ENCODE measurements around the gene TMX1.
"Not testable (repeated sequence)": the region's sequence is repeated elsewhere in the genome, so short reads cannot be mapped to it uniquely, and the experiment has no call there.

TMX1 gene

GRCh38 chr14:51239813-51240803 is at the start of gene TMX1:
TSS of gene TMX1 (plus strand) at chr14:51240247. CDS start at chr14:51240293, 46 bp downstream.
- ATAC-seq (peak; percentile 93), DNase-seq (peak; percentile 87 to 91)
- H3K9me3 Mint-ChIP-seq: no peaks in the 10 kb centered on the region
- no peak within 1 kb of the TSS for H3K27ac Mint-ChIP-seq
- no peak within 1 kb of the TSS for H3K4me3 Mint-ChIP-seq
- H3K27me3 Mint-ChIP-seq: no peaks in the 10 kb centered on the region
- H3K4me1 Mint-ChIP-seq: peaks cover 29% of the 10 kb centered on the region

GRCh38 chr14:51201890-51202289 is 38.2 kb upstream of the TMX1 start:
- peaks cover 47% of the 10 kb centered on the region for H3K27me3 Mint-ChIP-seq
- ATAC-seq: no peak
- peaks cover 8 to 11% of the 10 kb centered on the region in 2 donors for H3K9me3 Mint-ChIP-seq
- H3K4me1 Mint-ChIP-seq: no peaks in the 10 kb centered on the region
- H3K27ac Mint-ChIP-seq: no peak overlapping the region
- no peak overlapping the region for H3K4me3 Mint-ChIP-seq
- no peak for DNase-seq

- peak; percentile 37 for ATAC-seq
- Mint-ChIP-seq H3K4me1 (no peaks in the 10 kb centered on the region), H3K27me3 (peaks cover 50% of the 10 kb centered on the region), H3K27ac (no peak overlapping the region), H3K9me3 (peaks cover 8 to 11% of the 10 kb centered on the region in 2 donors), H3K4me3 (no peak overlapping the region)
- no peak for DNase-seq
Observed at GRCh38 chr14:51202914-51203665, 37.0 kb upstream of the TMX1 start.

- Mint-ChIP-seq H3K27ac (no peak overlapping the region), H3K4me1 (no peaks in the 10 kb centered on the region), H3K9me3 (peaks cover 8 to 11% of the 10 kb centered on the region in 2 donors), H3K4me3 (no peak overlapping the region), H3K27me3 (peaks cover 55% of the 10 kb centered on the region)
- ATAC-seq (no peak), DNase-seq (no peak)
Observed at GRCh38 chr14:51203881-51204280, 36.2 kb upstream of the TMX1 start.

- H3K27me3 Mint-ChIP-seq: peaks cover 54% of the 10 kb centered on the region
- peaks cover 6% of the 10 kb centered on the region in 2 donors for H3K9me3 Mint-ChIP-seq
- no peaks in the 10 kb centered on the region for H3K4me1 Mint-ChIP-seq
- no peak overlapping the region for H3K27ac Mint-ChIP-seq
- H3K4me3 Mint-ChIP-seq: no peak overlapping the region
- DNase-seq (no peak), ATAC-seq (no peak)
Observed at GRCh38 chr14:51205486-51205885, 34.6 kb upstream of the TMX1 start.

- H3K9me3 Mint-ChIP-seq: no peaks in the 10 kb centered on the region
- no peak overlapping the region for H3K27ac Mint-ChIP-seq
- H3K4me3 Mint-ChIP-seq: no peak overlapping the region
- DNase-seq (no peak), ATAC-seq (no peak)
- H3K4me1 Mint-ChIP-seq: no peaks in the 10 kb centered on the region
- H3K27me3 Mint-ChIP-seq: peaks cover 50% of the 10 kb centered on the region
Observed at GRCh38 chr14:51206462-51206861, 33.6 kb upstream of the TMX1 start.

GRCh38 chr14:51207621-51208020 is 32.4 kb upstream of the TMX1 start:
- Mint-ChIP-seq H3K27me3 (peaks cover 45% of the 10 kb centered on the region), H3K4me1 (no peaks in the 10 kb centered on the region), H3K9me3 (no peaks in the 10 kb centered on the region), H3K27ac (no peak overlapping the region), H3K4me3 (no peak overlapping the region)
- ATAC-seq: no peak
- no peak for DNase-seq

GRCh38 chr14:51208982-51209381 is 31.1 kb upstream of the TMX1 start:
- no peak overlapping the region for H3K4me3 Mint-ChIP-seq
- H3K4me1 Mint-ChIP-seq: no peaks in the 10 kb centered on the region
- peaks cover 37% of the 10 kb centered on the region for H3K27me3 Mint-ChIP-seq
- no peak for DNase-seq
- H3K27ac Mint-ChIP-seq: no peak overlapping the region
- ATAC-seq: no peak
- H3K9me3 Mint-ChIP-seq: no peaks in the 10 kb centered on the region

GRCh38 chr14:51209457-51209856 is 30.6 kb upstream of the TMX1 start:
- DNase-seq: no peak
- no peaks in the 10 kb centered on the region for H3K4me1 Mint-ChIP-seq
- H3K27ac Mint-ChIP-seq: no peak overlapping the region
- peaks cover 32% of the 10 kb centered on the region for H3K27me3 Mint-ChIP-seq
- ATAC-seq: no peak
- no peak overlapping the region for H3K4me3 Mint-ChIP-seq
- H3K9me3 Mint-ChIP-seq: no peaks in the 10 kb centered on the region

- ATAC-seq: no peak
- no peak overlapping the region for H3K4me3 Mint-ChIP-seq
- H3K27ac Mint-ChIP-seq: no peak overlapping the region
- no peak for DNase-seq
- H3K9me3 Mint-ChIP-seq: no peaks in the 10 kb centered on the region
- peaks cover 26% of the 10 kb centered on the region for H3K27me3 Mint-ChIP-seq
- H3K4me1 Mint-ChIP-seq: no peaks in the 10 kb centered on the region
Observed at GRCh38 chr14:51210594-51210993, 29.5 kb upstream of the TMX1 start.

GRCh38 chr14:51211149-51211548 is 28.9 kb upstream of the TMX1 start:
- ATAC-seq: no peak
- H3K27me3 Mint-ChIP-seq: peaks cover 20% of the 10 kb centered on the region
- no peak overlapping the region for H3K4me3 Mint-ChIP-seq
- no peak for DNase-seq
- no peak overlapping the region for H3K27ac Mint-ChIP-seq
- H3K9me3 Mint-ChIP-seq: no peaks in the 10 kb centered on the region
- H3K4me1 Mint-ChIP-seq: no peaks in the 10 kb centered on the region

GRCh38 chr14:51216602-51217001 is 23.4 kb upstream of the TMX1 start:
- Mint-ChIP-seq H3K27ac (no peak overlapping the region), H3K4me3 (no peak overlapping the region), H3K9me3 (no peaks in the 10 kb centered on the region), H3K27me3 (no peaks in the 10 kb centered on the region), H3K4me1 (no peaks in the 10 kb centered on the region)
- ATAC-seq (no peak), DNase-seq (no peak)

GRCh38 chr14:51219473-51220448 is 20.3 kb upstream of the TMX1 start:
- DNase-seq: no peak
- Mint-ChIP-seq H3K27me3 (no peaks in the 10 kb centered on the region), H3K27ac (no peak overlapping the region), H3K9me3 (peaks cover 0 to 22% of the 10 kb centered on the region in 2 donors), H3K4me1 (no peaks in the 10 kb centered on the region), H3K4me3 (no peak overlapping the region)
- ATAC-seq: no peak

GRCh38 chr14:51223463-51223862 is 16.6 kb upstream of the TMX1 start:
- DNase-seq, H3K27me3 Mint-ChIP-seq, ATAC-seq, H3K27ac Mint-ChIP-seq, H3K4me1 Mint-ChIP-seq, H3K4me3 Mint-ChIP-seq: not testable (repeated sequence)
- H3K9me3 Mint-ChIP-seq: peaks cover 0 to 22% of the 10 kb centered on the region in 2 donors

- ATAC-seq: no peak
- peaks cover 0 to 22% of the 10 kb centered on the region in 2 donors for H3K9me3 Mint-ChIP-seq
- H3K4me3 Mint-ChIP-seq: no peak overlapping the region
- DNase-seq: no peak
- no peaks in the 10 kb centered on the region for H3K27me3 Mint-ChIP-seq
- no peak overlapping the region for H3K27ac Mint-ChIP-seq
- no peaks in the 10 kb centered on the region for H3K4me1 Mint-ChIP-seq
Observed at GRCh38 chr14:51224551-51224950, 15.5 kb upstream of the TMX1 start.

All from stimulated activated naive CD8-positive, alpha-beta T cell treated with anti-CD3 and anti-CD28 coated beads, Interleukin-15, amount 100 ng/mL, for 72 hours (primary cell).